Measurements from ENCODE around the gene CD300LF. TPM values are rescaled to one million over a fixed set of nuclear protein-coding genes. Genes with fewer than 3 reads are reported as not detected.

The CD300LF gene
- total RNA-seq, 1 experiment from 2014 or later: not detected

DNA sequence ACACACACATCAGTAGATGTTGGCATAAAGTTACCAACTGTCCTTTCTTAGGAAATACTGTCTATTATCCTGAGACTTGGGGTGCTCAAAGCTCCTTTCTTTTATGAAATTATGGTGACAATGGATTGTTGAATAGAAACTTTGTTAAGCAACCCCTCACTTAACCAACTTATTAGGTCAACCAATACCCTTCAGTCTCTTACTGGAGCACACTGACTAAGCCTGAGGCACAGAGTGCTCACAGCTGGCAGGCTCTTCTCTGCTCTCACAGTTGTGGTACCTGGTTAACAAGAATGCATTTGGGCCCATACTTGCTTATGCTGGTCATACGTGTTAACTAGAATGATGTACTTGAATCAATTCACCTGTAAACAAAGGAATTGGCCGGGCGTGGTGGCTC is 24.8 kb downstream of the CD300LF start:
- intact Hi-C loops (cut with micrococcal nuclease): no loop called here
- POLR2A ChIA-PET: no interaction called here

More for the DNA sequence above, 24.8 kb downstream of the CD300LF start:
- TF ChIP-seq SP1 (IDR thresholded peaks at IDR 0.05; ENCODE audit: low read depth) (no peak), RAD21 (IDR thresholded peaks at IDR 0.05; ENCODE audit: low read depth) (no peak), EGR1 (IDR thresholded peaks at IDR 0.05; ENCODE audit: low read depth) (no peak), TCF7L2 (IDR thresholded peaks at IDR 0.05; ENCODE audit: borderline replicate concordance, extremely low read depth, insufficient read depth, insufficient read length) (no peak), ZNF274 (IDR thresholded peaks at IDR 0.05; ENCODE audit: low read depth, low read length) (no peak), FOSL1 (IDR thresholded peaks at IDR 0.05; ENCODE audit: low read depth) (no peak), POLR2A (IDR thresholded peaks at IDR 0.05; ENCODE audit: borderline replicate concordance, extremely low read depth, insufficient read depth, insufficient read length) (no peak), ZFX (IDR thresholded peaks at IDR 0.05) (no peak), SRF (IDR thresholded peaks at IDR 0.05; ENCODE audit: low read depth) (no peak), POLR2AphosphoS5 (IDR thresholded peaks at IDR 0.05; ENCODE audit: low read depth, low read length) (no peak), EZH2 (IDR thresholded peaks at IDR 0.05) (no peak), SIN3A (IDR thresholded peaks at IDR 0.05; ENCODE audit: low read depth) (no peak), JUND (IDR thresholded peaks at IDR 0.05) (no peak), ELF1 (IDR thresholded peaks at IDR 0.05; ENCODE audit: borderline replicate concordance, low read depth) (no peak), EZH2phosphoT487 (IDR thresholded peaks at IDR 0.05; ENCODE audit: borderline replicate concordance) (no peak), MAX (IDR thresholded peaks at IDR 0.05) (no peak), ATF3 (IDR thresholded peaks at IDR 0.05) (no peak), YY1 (IDR thresholded peaks at IDR 0.05; ENCODE audit: extremely low read depth, insufficient replicate concordance, low read depth, low read length) (no peak)
- TF ChIP-seq, protein P1, sequence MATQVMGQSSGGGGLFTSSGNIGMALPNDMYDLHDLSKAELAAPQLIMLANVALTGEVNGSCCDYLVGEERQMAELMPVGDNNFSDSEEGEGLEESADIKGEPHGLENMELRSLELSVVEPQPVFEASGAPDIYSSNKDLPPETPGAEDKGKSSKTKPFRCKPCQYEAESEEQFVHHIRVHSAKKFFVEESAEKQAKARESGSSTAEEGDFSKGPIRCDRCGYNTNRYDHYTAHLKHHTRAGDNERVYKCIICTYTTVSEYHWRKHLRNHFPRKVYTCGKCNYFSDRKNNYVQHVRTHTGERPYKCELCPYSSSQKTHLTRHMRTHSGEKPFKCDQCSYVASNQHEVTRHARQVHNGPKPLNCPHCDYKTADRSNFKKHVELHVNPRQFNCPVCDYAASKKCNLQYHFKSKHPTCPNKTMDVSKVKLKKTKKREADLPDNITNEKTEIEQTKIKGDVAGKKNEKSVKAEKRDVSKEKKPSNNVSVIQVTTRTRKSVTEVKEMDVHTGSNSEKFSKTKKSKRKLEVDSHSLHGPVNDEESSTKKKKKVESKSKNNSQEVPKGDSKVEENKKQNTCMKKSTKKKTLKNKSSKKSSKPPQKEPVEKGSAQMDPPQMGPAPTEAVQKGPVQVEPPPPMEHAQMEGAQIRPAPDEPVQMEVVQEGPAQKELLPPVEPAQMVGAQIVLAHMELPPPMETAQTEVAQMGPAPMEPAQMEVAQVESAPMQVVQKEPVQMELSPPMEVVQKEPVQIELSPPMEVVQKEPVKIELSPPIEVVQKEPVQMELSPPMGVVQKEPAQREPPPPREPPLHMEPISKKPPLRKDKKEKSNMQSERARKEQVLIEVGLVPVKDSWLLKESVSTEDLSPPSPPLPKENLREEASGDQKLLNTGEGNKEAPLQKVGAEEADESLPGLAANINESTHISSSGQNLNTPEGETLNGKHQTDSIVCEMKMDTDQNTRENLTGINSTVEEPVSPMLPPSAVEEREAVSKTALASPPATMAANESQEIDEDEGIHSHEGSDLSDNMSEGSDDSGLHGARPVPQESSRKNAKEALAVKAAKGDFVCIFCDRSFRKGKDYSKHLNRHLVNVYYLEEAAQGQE (IDR thresholded peaks at IDR 0.05; ENCODE audit: low read depth): no peak
- TF ChIP-seq, protein P2, sequence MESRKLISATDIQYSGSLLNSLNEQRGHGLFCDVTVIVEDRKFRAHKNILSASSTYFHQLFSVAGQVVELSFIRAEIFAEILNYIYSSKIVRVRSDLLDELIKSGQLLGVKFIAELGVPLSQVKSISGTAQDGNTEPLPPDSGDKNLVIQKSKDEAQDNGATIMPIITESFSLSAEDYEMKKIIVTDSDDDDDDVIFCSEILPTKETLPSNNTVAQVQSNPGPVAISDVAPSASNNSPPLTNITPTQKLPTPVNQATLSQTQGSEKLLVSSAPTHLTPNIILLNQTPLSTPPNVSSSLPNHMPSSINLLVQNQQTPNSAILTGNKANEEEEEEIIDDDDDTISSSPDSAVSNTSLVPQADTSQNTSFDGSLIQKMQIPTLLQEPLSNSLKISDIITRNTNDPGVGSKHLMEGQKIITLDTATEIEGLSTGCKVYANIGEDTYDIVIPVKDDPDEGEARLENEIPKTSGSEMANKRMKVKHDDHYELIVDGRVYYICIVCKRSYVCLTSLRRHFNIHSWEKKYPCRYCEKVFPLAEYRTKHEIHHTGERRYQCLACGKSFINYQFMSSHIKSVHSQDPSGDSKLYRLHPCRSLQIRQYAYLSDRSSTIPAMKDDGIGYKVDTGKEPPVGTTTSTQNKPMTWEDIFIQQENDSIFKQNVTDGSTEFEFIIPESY (IDR thresholded peaks at IDR 0.05; ENCODE audit: extremely low read depth, insufficient replicate concordance, low read length): no peak
- H3K9ac ChIP-seq (ENCODE audit: low read length): no peak overlapping the region
- H3K4me1 ChIP-seq (ENCODE audit: control insufficient read depth in 1 of 2, insufficient read depth in 2 of 2, low read length in 2 of 2): no peaks in the 10 kb centered on the region
- no peak for ATAC-seq
- no peak overlapping the region for H3K4me2 ChIP-seq (ENCODE audit: low read length)
- H3K36me3 ChIP-seq (ENCODE audit: control insufficient read depth in 1 of 2, insufficient read depth in 2 of 2, low read length in 2 of 2): no peaks in the 10 kb centered on the region
- no TSS peak for BruUV-seq (replicated peaks)
- H3K27me3 ChIP-seq (ENCODE audit: insufficient read depth, low read length): peaks cover 19% of the 10 kb centered on the region
- H3K27ac ChIP-seq (ENCODE audit: low read depth, low read length): no peak overlapping the region
- no peaks in the 10 kb centered on the region for H3K9me3 ChIP-seq (ENCODE audit: control insufficient read depth in 1 of 2, insufficient read depth in 1 of 2, low read depth in 1 of 2, low read length in 2 of 2)
- no peaks in the 10 kb centered on the region for H3K9me2 ChIP-seq (ENCODE audit: insufficient read depth)
- H4K20me1 ChIP-seq (ENCODE audit: insufficient read depth): no peaks in the 10 kb centered on the region
- no peak overlapping the region for H3K4me3 ChIP-seq (replicated peaks in 1 of 2; ENCODE audit: low read depth in 1 of 2, low read length in 2 of 2)
- ChIA-PET RAD21 (ENCODE audit: low non-redundant PET in 1 of 2, low total read pairs in 2 of 2, uncharacterized antibody in 2 of 2, unreplicated experiment in 2 of 2) (no interaction called here), CTCF (interaction anchor here (2.1 kb wide), 2 partner anchors 30 to 50 kb away, joined by 8 read pairs; partner anchors contain the start of gene RAB37)
- H2AFZ ChIP-seq (ENCODE audit: low read depth, low read length, poor library complexity, severe bottlenecking): no peak overlapping the region
- no peaks in the 10 kb centered on the region for H3K79me2 ChIP-seq (ENCODE audit: insufficient read depth, low read length)
- no peak for DNase-seq (ENCODE audit: low read depth, low spot score)
